D341Med (cell line): ENCODE data around the gene USP34.
"Not testable (repeated sequence)": the region's sequence is repeated elsewhere in the genome, so short reads cannot be mapped to it uniquely, and the experiment has no call there.

Source experiments
- DNase-seq: peaks from one replicate; pipeline ENCODE4 v3.0.0; 2012; ENCODE audit warnings: low spot score

USP34 gene

GRCh38 chr2:61460163-61460562 is 10.7 kb downstream of the USP34 start:
- no peak for DNase-seq

- no peak for DNase-seq
These were observed 14.0 kb downstream of the USP34 start for GRCh38 chr2:61456746-61457420.

- DNase-seq: no peak
These were observed 14.7 kb downstream of the USP34 start for GRCh38 chr2:61456070-61456745.

GRCh38 chr2:61454972-61455371 is 15.9 kb downstream of the USP34 start:
- DNase-seq: not testable (repeated sequence)

- DNase-seq: no peak
These were observed 16.5 kb downstream of the USP34 start for GRCh38 chr2:61454383-61454782.

DNA sequence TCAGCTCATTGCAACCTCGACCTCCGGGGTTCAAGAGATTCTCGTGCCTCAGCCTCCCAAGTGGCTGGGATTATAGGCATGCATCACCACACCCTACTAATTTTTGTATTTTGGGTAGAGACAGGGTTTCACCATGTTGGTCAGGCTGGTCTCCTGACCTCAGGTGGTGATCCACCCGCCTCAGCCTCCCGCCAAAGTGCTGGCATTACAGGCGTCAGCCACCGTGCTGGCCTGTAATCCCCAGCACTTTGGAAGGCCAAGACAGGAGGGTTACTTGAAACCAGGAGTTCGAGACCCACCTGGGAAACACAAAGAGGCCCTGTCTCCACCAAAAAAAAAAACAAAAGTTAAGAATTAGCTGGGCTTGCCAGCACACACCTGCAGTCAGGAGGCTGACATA is 18.5 kb downstream of the USP34 start:
- no peak for DNase-seq

- DNase-seq: no peak
These were observed 19.7 kb downstream of the USP34 start for GRCh38 chr2:61451178-61451577.

DNA sequence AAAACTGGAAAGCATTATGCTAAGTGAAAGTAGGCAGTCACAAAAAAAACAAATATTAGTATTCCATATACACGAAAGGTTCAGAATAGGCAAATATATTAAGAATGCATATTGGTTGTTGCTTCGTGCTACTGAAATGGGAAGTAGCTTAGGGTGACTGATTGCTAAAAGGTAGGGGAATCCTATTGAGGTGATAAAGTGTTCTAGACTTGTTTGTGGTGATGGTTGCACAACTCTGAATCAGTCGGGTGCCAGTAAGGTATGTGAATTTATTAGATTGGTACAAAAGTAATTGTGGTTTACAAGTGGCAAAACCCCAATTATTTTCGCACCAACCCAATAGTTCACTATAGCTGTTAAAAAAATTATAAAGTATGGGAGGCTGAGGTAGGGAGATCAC is 20.7 kb downstream of the USP34 start:
- no peak for DNase-seq

GRCh38 chr2:61448229-61448628 is 22.7 kb downstream of the USP34 start:
- DNase-seq: no peak

GRCh38 chr2:61446971-61447370 is 23.9 kb downstream of the USP34 start:
- DNase-seq: not testable (repeated sequence)

DNA sequence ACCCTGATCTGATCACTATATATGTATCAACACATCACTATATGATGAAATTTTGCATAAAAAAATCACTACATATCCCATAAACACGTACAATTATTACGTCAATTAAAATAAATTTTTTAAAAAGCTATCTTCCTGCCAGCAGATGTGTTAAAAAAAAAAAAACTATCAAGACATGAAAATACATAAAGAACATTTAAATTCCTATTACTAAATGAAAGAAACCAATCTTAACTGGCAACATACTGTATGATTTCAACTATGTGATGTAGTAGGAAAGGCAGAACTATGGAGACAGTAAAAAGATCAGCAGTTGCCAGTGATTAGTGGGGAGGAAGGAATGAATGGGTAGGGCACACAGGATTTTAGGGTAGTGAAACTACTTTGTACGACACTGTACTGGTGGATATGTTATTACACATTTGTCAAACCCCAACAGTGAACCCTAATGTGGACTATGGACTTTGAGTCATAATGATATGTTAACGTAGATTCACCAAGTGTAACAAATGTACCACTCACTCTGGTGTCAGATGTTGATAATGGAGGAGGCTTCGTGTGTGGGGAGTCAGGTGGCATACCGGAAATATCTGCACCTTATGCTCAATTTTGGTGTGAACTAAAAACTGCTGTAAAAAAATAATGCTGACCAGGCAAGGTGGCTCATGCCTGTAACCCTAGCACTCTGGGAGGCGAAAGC is 27.4 kb downstream of the USP34 start:
- DNase-seq: no peak

DNA sequence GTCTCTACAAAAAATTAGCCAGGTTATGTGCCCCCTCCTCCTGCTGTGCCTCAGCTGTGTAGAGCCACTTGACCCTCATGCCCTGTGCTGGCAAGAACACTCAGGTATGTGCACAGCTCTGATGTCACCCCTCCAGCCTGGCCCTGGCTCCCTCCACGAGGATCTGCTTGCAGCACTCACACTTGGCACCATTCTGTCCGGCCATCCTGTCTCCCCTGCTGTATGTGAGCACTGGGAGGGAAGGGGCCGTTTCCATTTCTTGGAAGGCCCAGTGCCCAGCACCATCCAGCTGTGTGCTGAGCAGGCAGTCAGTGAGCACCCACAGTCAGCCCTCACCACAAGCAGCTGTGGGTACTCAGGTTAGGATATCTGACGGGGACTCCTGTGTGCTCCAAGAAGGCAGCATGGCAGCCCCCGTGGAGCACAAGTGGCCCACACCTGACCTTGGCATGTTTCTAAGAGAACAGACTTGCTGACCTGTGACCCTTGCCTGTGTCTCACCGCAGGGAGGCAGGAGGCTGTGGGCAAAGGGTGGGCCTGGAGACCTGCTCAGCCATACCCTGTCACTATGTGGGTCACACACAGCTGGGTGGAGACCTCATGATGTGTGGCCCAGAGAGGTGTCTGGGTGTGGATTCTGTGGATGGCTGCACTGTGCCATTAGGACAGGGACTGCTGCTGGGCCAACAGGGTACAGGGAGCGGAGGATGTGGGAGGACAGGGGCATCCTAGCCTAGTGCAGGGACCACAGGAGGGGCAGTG is 31.5 kb downstream of the USP34 start:
- DNase-seq: no peak

DNA sequence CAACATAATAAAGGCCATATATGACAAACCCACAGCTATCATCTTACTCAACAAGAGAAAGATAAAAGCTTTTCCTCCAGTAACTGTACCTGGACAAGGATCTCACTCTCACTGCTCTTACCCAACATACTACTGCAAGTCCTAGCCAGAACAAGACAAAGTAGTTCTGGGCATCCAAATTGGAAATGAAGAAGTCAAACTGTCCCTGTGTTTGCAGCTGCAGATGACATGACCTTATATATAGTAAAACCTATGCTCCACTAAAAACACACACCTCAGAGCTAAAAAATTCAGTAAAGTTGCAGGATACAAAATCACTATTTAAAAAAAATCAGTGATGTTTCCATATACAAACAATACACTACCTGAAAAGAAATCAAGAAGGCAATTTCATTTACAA is 32.2 kb downstream of the USP34 start:
- no peak for DNase-seq

GRCh38 chr2:61437170-61437569 is 33.7 kb downstream of the USP34 start:
- no peak for DNase-seq

- no peak for DNase-seq
These were observed 34.8 kb downstream of the USP34 start for GRCh38 chr2:61436092-61436491.

GRCh38 chr2:61435291-61435690 is 35.6 kb downstream of the USP34 start:
- no peak for DNase-seq

DNA sequence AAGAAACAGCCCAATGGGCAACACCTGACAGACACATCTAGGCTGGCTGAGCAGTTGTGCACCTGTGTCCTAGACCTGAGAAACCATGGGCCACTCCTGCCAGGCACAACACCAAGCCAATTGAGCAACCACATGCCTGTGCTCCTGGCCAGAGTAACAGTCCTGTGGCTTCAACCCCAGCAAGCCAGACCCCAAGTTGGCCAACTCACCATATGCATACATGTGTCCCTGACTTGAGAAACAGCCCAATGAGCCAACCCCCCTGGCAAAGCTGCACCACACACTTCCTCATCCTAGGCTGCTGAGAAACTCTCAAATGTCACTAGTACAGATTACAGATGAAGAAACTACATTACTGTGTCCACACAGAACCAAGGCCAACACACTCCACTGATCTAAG is 36.6 kb downstream of the USP34 start:
- DNase-seq: no peak

GRCh38 chr2:61433606-61434005 is 37.3 kb downstream of the USP34 start:
- no peak for DNase-seq

DNA sequence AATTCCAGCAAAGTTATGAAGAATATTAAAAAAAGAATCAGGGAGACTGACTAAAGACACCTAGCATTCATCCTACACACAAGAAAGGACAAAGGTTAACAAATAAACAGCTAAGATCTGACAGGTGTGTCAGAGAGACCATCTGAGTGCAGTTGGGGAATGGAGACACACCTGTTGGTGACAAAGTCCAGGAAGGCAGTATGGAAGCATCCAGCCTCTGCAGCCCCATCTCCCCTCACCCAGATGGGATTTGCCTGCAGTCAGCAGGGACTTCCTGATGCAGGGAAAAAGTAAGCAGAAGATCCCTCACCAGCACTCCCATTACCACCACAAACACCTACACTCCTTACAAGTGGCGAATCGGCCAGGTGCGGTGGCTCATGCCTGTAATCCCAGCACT is 37.9 kb downstream of the USP34 start:
- no peak for DNase-seq

GRCh38 chr2:61431345-61431744 is 39.5 kb downstream of the USP34 start:
- no peak for DNase-seq

DNA sequence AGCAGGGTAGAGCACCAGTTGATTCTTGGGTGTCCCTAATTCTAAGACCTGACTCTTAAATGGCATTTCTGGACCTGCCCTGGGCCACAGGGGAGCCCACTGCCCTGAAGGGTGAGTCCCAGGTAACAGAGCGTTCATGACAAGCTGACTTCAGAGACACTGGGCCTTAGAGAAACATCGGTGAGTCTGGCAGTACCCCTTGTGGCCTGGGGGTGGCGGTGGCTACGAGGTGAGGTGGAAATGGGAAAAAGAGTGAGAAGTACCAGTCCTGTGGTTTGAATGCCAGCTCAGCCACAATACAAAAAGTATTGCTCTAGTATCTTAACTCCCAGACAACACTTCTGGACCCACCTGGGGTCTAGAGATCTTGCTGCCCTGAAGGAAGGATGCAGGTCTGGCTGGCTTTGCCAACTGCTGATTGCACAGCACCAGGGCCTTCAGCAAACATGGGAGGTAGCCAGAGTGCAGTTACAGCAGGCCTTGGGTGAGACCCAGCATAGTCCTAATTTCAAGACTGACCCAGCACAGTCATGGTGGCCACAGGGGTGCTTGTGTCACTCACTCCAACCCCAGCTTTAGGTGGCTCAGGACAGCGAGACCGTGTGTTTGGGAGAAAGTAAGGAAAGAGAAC is 44.5 kb downstream of the USP34 start:
- peak; percentile 58 for DNase-seq

DNA sequence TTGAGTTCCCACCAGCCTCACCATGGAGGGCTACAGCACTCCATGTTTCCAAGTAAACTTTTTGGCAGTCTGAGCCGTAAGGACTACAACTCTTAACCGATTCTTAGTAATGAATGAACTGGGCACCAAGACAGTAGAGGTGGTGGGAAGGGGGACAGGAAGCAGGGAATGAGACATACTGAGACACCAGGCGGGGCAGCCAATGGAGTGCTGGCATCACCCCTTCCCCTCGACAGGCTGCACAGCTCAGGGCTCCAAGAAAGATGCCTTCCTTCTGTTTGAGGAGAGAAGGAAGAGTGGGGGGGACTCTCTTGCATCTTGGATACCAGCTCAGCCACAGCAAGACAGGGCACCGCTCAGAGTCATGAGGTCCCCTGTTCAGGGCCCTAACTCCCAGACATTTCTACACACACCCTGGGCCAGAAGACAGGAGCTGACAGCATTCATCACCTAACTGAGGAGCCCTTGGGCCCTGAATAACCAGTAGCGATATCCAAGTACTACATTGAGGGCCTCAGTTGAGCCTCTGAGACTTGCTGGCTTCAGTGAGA is 45.2 kb downstream of the USP34 start:
- DNase-seq: no peak
